ENCODE measurements around the gene PRUNE2. TPM values are rescaled to one million over a fixed set of nuclear protein-coding genes. Genes with fewer than 3 reads are reported as not detected.

The PRUNE2 gene
- total RNA-seq, 1 donor from 2014 or later, result 3.1 TPM

GRCh38 chr9:76617497-76618175 is 288.3 kb downstream of the PRUNE2 start:
- no peaks in the 10 kb centered on the region for H3K36me3 ChIP-seq
- H3K4me3 ChIP-seq, result no peak overlapping the region
- peak overlapping the region; percentile 8 for H3K27ac ChIP-seq (replicated peaks)
- no peaks in the 10 kb centered on the region for H3K9me3 ChIP-seq (replicated peaks)
- H3K27me3 ChIP-seq (ENCODE audit: low read depth), result no peaks in the 10 kb centered on the region
- no peak for DNase-seq
- TF ChIP-seq, protein P1, sequence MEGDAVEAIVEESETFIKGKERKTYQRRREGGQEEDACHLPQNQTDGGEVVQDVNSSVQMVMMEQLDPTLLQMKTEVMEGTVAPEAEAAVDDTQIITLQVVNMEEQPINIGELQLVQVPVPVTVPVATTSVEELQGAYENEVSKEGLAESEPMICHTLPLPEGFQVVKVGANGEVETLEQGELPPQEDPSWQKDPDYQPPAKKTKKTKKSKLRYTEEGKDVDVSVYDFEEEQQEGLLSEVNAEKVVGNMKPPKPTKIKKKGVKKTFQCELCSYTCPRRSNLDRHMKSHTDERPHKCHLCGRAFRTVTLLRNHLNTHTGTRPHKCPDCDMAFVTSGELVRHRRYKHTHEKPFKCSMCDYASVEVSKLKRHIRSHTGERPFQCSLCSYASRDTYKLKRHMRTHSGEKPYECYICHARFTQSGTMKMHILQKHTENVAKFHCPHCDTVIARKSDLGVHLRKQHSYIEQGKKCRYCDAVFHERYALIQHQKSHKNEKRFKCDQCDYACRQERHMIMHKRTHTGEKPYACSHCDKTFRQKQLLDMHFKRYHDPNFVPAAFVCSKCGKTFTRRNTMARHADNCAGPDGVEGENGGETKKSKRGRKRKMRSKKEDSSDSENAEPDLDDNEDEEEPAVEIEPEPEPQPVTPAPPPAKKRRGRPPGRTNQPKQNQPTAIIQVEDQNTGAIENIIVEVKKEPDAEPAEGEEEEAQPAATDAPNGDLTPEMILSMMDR (IDR thresholded peaks at IDR 0.05; ENCODE audit: borderline replicate concordance), result no peak
- intact Hi-C loops (cut with micrococcal nuclease), result no loop called here
- peaks cover 23% of the 10 kb centered on the region for H3K4me1 ChIP-seq

- Histone ChIP-seq H3K9me3 (replicated peaks) (no peaks in the 10 kb centered on the region), H3K36me3 (no peaks in the 10 kb centered on the region), H3K4me1 (peaks cover 23% of the 10 kb centered on the region), H3K27ac (replicated peaks) (no peak overlapping the region), H3K4me3 (no peak overlapping the region), H3K27me3 (ENCODE audit: low read depth) (no peaks in the 10 kb centered on the region)
- no peak for DNase-seq
- TF ChIP-seq, protein P1 (IDR thresholded peaks at IDR 0.05; ENCODE audit: borderline replicate concordance), result no peak
- intact Hi-C loops (cut with micrococcal nuclease), result no loop called here
Measured at GRCh38 chr9:76616780-76617179, 289.1 kb downstream of the PRUNE2 start.

DNA sequence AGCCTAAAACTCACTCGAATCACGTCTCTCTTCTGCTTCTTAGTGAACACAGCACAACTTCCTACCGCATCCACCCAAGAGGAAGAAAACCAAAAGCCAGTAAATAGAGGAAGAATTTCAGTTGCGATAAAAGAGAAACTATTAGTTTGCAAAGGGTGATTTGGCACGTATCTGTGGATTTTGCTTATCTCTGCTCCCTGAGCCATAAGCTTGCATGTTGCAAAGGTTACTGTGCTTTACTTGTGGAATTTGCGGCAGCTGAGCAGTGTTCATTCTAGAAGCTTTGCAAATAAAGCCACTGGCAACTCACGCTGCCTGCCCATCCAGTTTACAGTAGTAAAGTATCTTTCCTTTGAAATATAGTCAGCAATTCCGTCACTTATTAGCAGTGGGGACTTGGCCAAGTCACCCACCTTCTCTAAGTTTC is 290.7 kb downstream of the PRUNE2 start:
- no peak for DNase-seq
- intact Hi-C loops (cut with micrococcal nuclease), result no loop called here
- H3K4me3 ChIP-seq, result no peak overlapping the region

DNA sequence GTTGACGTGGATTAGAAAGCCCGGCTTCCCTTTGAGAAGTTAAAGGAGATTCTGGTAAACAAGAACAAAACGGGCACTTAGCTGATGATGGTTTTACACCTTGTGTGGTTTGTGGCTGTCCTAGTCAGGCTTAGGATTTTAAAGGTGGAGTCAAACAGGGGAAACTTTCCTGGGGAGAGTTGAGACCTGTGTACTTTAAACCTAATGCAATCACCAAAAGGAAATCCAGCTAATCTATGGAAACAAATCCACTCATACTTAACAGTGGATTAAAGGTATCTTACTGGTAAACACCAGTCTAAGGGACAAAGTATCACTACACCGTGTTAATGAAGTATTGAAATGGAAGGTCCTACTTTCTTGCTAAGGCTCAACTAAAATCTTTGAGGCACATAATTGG is 291.9 kb downstream of the PRUNE2 start:
- Histone ChIP-seq H3K27me3 (ENCODE audit: low read depth) (peaks cover under 1% of the 10 kb centered on the region), H3K9me3 (replicated peaks) (no peaks in the 10 kb centered on the region), H3K36me3 (no peaks in the 10 kb centered on the region), H3K4me1 (peaks cover 8% of the 10 kb centered on the region), H3K27ac (replicated peaks) (no peak overlapping the region), H3K4me3 (no peak overlapping the region)
- TF ChIP-seq, protein P1 (IDR thresholded peaks at IDR 0.05; ENCODE audit: borderline replicate concordance), result no peak
- intact Hi-C loops (cut with micrococcal nuclease), result no loop called here
- DNase-seq, result no peak

More for the DNA sequence above, 290.7 kb downstream of the PRUNE2 start:
- Histone ChIP-seq H3K4me1 (peaks cover 16% of the 10 kb centered on the region), H3K27ac (replicated peaks) (peak overlapping the region; percentile 29), H3K36me3 (no peaks in the 10 kb centered on the region), H3K9me3 (replicated peaks) (no peaks in the 10 kb centered on the region), H3K27me3 (ENCODE audit: low read depth) (no peaks in the 10 kb centered on the region)
- TF ChIP-seq, protein P1 (IDR thresholded peaks at IDR 0.05; ENCODE audit: borderline replicate concordance), result no peak

GRCh38 chr9:76613150-76613781 is 292.6 kb downstream of the PRUNE2 start:
- intact Hi-C loops (cut with micrococcal nuclease), result no loop called here

More at GRCh38 chr9:76613150-76613781, 292.6 kb downstream of the PRUNE2 start:
- Histone ChIP-seq H3K4me3 (no peak overlapping the region), H3K4me1 (peaks cover 4% of the 10 kb centered on the region), H3K27ac (replicated peaks) (no peak overlapping the region), H3K27me3 (ENCODE audit: low read depth) (peaks cover 7% of the 10 kb centered on the region), H3K36me3 (no peaks in the 10 kb centered on the region), H3K9me3 (replicated peaks) (no peaks in the 10 kb centered on the region)
- TF ChIP-seq, protein P1 (IDR thresholded peaks at IDR 0.05; ENCODE audit: borderline replicate concordance), result no peak
- DNase-seq, result no peak
